H1 (cell line): ENCODE results near the gene TYW5. TPM values are rescaled to one million over a fixed set of nuclear protein-coding genes. Genes with fewer than 3 reads are reported as not detected.

Experiments used
- CBX5 ChIP-seq: fragments of 300-800, 300-1000 bp; sonication (generic); IDR thresholded peaks from 2 replicates; pipeline ENCODE4 v1.7.1; 2016; ENCODE audit warnings: antibody characterized with exemption, low read length, low read depth
- KDM4A ChIP-seq: IDR thresholded peaks from one replicate; pipeline ENCODE4 v1.7.1; 2012; ENCODE audit warnings: low read depth, mild to moderate bottlenecking, moderate library complexity, low read length, inconsistent platforms; ENCODE audit not compliant: severe bottlenecking
- NRF1 ChIP-seq: IDR thresholded peaks from 2 replicates; pipeline ENCODE4 v1.6.1; 2011; ENCODE audit warnings: mild to moderate bottlenecking, low read depth, low read length, improper control_type of control experiment
- PHF8 ChIP-seq: fragments of 200-600 bp; sonication (generic); conservative IDR thresholded peaks from 2 replicates; pipeline ENCODE4 v1.7.1; 2012; ENCODE audit warnings: low read depth, mild to moderate bottlenecking, inconsistent platforms, low read length, moderate library complexity
- POLR2AphosphoS5 ChIP-seq: IDR thresholded peaks from 2 replicates; pipeline ENCODE4 v1.6.1; 2011; ENCODE audit warnings: low read depth, low read length
- RFX5 ChIP-seq: IDR thresholded peaks from 2 replicates; pipeline ENCODE4 v1.6.1; 2011; ENCODE audit warnings: low read depth, low read length, improper control_type of control experiment, borderline replicate concordance
- SAP30 ChIP-seq: fragments of 300-600 bp; sonication (generic); IDR thresholded peaks from 2 replicates; pipeline ENCODE4 v1.7.1; 2012; ENCODE audit warnings: low read length, moderate library complexity, mild to moderate bottlenecking, inconsistent platforms; ENCODE audit not compliant: insufficient read depth, insufficient replicate concordance
- TEAD4 ChIP-seq: IDR thresholded peaks from 2 replicates; pipeline ENCODE4 v1.6.1; 2012; ENCODE audit warnings: low read depth, low read length, inconsistent platforms, mixed read lengths
- polyA plus RNA-seq, 7 experiments: library from polyadenylated mRNA; depleted of rRNA in 3 of 7; stranded (reverse) in 5 of 7; unstranded in 2 of 7; fragments of >200 nt in 5 of 7; fragments of 200-250 nt in 2 of 7; gene quantifications; 1 replicate in 5 of 7; 2 replicates in 1 of 7; 4 replicates in 1 of 7; pipeline versions ENCODE4 v1.2.1 to v1.2.3, GENCODE V29; 2011 to 2013; ENCODE audit warnings: missing spikeins in 2 of 7, mixed read lengths in 2 of 7
- total RNA-seq: library from RNA; stranded (reverse); fragmentation: NEBNext Ultra II Directional; extraction: Animal tissue kit (Norgen Biotek cat#: 25700); gene quantifications from 2 replicates; pipeline ENCODE4 v1.2.1, GENCODE V29; 2021
- TF ChIP-seq, protein P1 (sequence below): IDR thresholded peaks from 2 replicates; pipeline ENCODE4 v1.6.1; 2012; ENCODE audit warnings: inconsistent platforms

The TYW5 gene
- total and polyA plus RNA-seq, 2 of the 8 experiments (the other 6 are each of a cell fraction or from before 2014, with no cell fraction given), result 5.4 to 11.3 TPM

DNA sequence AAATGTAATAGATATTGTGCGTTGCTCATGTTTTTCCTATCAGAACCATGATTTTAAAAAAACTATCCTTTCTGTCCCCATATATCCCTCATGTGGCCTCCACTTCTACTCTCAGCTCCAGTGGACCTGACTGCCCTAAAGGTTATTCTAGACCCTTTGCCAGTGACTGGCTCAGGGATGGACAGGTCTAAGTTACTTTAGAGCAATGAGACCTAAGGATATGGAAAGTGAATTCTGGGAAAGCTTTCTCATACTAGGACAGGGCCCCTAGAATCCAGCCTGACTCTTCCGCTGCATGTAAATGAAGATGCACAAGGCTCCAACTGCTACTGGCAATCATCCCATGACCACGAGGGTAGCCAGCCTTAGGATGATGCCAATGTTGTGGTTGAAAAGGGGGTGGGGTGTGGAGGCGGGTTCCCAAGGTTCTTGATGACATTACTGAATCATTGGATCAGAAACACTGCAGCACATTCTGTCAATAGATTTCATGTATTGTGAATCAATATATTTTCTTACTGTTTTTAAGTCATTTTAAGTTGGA, 22.9 kb downstream of the TYW5 start (continued):
- TF ChIP-seq POLR2AphosphoS5 (no peak), PHF8 (no peak), RFX5 (no peak), TEAD4 (no peak), NRF1 (no peak), KDM4A (no peak), SAP30 (no peak), CBX5 (no peak)
- TF ChIP-seq, protein P1, sequence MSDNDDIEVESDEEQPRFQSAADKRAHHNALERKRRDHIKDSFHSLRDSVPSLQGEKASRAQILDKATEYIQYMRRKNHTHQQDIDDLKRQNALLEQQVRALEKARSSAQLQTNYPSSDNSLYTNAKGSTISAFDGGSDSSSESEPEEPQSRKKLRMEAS, result no peak
- TF ChIP-seq, all 59 proteins: peak for 0
